Activated T-cell treated with anti-CD3 and anti-CD28 coated beads, Interleukin-2, amount 50 U/mL, for 1 hour (primary cell): Measurements from ENCODE around the gene RPL13A.

Source experiments
- DNase-seq: peaks from one replicate; pipeline ENCODE4 v3.0.0-alpha.2; 2020

RPL13A gene

DNA sequence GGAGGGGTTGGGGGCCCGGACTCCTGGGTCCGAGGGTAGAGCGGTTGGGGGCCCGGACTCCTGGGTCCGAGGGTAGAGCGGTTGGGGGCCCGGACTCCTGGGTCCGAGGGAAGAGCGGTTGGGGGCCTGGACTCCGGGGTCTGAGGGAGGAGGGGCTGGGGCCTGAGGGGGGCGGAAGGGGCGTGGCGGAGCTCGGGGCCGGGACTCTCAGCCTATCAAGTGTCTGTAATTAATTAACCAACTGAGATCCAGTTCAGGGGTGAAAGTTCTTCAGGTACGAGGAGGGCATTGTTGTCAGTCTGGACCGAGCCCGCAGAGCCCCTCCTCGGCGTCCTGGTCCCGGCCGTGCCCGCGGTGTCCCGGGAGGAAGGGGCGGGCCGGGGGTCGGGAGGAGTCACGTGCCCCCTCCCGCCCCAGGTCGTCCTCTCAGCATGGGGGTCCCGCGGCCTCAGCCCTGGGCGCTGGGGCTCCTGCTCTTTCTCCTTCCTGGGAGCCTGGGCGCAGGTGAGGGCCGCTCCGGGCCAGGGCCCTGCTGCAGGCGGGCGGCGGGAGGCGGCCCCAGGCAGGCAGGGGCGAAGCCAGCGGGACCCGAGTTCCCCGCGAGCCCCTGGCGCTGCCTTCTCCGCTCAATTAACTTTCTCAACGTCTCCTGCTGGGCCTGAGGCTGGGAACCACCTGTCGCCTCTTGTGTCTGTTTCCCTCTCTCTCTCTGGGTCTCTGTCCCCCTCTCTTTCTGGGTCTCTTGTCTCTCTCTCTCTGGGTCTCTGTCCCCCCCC, 25.8 kb downstream of the RPL13A start:
- DNase-seq: peak; percentile 44

DNA sequence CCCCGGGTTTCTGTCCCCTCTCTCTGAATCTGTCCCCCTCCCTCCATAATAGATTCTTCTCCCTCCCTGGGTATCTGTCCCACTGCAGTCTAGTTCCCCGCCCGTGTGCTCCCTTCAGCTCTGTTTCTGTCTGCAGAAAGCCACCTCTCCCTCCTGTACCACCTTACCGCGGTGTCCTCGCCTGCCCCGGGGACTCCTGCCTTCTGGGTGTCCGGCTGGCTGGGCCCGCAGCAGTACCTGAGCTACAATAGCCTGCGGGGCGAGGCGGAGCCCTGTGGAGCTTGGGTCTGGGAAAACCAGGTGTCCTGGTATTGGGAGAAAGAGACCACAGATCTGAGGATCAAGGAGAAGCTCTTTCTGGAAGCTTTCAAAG, 26.3 kb downstream of the RPL13A start:
- no peak for DNase-seq

DNA sequence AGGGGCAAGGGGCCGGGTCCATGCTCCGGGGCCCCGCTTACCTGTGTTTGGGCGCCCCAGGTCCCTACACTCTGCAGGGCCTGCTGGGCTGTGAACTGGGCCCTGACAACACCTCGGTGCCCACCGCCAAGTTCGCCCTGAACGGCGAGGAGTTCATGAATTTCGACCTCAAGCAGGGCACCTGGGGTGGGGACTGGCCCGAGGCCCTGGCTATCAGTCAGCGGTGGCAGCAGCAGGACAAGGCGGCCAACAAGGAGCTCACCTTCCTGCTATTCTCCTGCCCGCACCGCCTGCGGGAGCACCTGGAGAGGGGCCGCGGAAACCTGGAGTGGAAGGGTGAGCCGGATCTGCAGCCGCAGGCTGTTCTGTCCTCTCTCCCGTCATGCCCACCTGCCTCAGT, 26.7 kb downstream of the RPL13A start:
- no peak for DNase-seq

DNA sequence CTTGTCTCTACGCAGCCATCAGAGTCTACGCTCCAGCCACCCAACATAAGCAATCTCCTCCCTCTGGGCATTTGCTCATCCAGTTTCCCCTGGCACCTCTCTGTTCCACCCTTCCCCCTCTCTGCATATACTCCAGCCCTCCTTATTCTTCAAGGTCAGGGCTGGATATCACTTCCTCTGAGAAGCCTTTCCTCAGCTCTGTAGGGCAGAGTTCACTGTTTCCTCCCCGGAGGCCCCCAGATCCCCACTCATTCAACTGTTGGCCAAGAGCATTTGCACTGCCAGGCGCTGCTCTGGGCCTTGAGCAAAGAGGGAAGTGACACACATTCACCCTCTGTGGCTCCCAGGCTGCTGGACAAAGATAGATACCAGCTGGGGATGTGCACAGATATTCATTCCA, 28.4 kb downstream of the RPL13A start:
- DNase-seq: no peak

DNA sequence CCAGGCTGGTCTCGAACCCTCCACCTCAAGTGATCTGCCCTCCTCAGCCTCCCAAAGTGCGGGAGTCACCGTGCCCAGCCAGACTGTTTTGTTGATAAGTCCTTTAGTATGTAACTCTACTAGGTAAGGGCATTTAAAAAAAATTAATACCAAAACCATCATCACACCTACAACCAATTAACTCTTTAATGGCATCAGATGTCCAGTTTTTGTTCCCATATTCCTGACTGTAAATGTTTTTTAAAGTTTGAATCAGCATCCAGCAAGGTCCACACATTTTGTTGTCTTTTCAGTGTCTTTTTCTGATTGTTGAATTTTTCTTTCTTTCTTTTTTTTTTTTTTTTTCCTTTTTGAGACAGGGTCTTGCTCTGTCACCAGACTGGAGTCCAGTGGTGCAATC, 30.6 kb downstream of the RPL13A start:
- no peak for DNase-seq

DNA sequence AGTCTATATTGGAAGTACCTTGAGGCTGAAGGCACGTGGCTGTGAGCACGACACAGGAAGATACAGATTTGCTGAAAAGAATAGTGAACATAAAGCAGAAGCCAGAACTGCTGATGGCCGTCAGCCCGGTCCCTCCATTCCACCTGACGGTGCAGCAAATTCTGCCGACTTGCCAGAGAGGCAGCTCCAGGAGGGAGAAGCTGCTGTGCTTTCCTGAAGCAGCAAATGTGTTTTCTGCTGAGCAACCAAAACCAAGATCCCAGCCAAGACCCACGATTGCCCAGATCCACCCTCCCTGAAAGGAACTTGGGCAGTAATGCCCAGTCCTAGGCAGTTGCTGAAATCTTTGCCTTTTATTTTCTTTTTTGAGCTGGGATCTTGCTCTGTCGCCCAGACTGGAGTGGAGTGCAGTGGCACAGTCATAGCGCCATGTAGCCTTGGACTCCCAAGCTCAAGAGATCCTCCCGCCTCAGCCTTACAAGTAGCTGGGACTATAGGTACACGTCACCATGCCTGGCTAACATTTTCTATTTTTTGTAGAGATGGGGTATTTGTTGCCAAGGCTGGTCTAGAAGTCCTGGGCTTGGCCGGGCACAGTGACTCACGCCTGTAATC, 33.4 kb downstream of the RPL13A start:
- DNase-seq: no peak

DNA sequence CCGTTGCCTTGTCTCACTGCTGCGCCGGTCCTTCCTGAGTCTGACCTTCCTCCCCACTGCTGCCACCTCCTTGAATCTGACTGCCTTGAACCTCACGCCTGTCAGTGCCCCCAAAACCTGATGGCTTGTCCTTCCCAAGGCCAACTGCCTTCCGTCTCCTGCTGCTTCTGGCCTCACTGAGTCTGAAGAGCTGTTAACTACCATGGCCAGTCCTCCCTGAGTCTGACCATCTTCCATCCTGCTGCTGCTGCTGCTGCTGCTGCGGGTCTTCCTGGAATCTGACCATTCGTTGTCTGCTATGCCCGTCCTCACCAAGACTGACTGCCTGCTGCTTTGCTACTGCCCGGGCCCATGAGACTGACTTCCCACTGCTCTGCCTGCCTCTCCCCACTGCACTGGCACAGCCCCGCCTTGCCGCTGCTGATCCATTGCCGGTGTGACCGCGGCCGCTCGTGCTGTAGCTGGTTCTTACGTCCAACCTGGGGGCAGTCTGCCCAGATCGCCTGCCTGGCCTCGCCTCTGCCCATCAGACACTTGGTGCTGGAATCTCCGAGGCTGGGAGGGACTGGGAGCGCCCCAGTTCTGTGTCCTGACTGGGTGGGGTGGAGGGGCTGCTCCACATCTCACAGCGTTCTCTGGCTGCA, 37.5 kb downstream of the RPL13A start:
- no peak for DNase-seq

DNA sequence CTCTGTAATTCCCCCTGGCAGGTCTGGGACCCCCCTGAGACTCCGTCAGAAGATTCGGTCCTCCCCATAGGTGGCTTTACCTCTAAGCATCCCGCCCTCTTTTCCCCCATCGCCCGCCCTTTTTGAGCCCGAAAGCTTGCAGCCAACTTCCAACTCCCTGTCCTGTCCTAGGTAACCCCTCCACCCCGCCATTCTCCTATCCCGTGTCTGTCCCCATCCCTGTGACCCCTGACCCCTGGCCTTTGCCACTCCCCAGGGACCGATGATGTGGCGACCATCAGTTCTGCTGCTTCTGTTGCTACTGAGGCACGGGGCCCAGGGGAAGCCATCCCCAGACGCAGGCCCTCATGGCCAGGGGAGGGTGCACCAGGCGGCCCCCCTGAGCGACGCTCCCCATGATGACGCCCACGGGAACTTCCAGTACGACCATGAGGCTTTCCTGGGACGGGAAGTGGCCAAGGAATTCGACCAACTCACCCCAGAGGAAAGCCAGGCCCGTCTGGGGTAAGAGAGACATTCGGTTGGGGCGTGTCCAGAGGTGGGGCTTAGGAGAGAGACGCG, 40.9 kb downstream of the RPL13A start:
- no peak for DNase-seq

DNA sequence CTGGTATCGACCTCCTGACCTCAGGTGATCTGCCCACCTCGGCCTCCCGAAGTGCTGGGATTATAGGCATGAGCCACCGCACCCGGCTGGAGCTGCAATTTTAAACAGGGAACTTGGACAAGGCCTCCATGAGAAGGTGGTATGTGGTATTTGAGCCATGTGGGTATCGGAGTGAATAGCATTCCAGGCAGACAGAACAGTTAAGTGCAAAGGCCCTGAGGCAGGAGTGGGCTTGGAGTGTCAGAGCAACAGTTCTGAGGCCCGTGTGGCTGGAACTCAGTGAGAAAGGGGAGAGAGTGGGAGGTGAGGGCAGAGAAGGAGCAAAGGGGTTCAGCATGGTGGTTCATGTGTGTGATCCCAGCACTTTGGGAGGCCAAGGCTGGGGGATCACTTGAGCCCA, 43.3 kb downstream of the RPL13A start:
- DNase-seq: no peak

DNA sequence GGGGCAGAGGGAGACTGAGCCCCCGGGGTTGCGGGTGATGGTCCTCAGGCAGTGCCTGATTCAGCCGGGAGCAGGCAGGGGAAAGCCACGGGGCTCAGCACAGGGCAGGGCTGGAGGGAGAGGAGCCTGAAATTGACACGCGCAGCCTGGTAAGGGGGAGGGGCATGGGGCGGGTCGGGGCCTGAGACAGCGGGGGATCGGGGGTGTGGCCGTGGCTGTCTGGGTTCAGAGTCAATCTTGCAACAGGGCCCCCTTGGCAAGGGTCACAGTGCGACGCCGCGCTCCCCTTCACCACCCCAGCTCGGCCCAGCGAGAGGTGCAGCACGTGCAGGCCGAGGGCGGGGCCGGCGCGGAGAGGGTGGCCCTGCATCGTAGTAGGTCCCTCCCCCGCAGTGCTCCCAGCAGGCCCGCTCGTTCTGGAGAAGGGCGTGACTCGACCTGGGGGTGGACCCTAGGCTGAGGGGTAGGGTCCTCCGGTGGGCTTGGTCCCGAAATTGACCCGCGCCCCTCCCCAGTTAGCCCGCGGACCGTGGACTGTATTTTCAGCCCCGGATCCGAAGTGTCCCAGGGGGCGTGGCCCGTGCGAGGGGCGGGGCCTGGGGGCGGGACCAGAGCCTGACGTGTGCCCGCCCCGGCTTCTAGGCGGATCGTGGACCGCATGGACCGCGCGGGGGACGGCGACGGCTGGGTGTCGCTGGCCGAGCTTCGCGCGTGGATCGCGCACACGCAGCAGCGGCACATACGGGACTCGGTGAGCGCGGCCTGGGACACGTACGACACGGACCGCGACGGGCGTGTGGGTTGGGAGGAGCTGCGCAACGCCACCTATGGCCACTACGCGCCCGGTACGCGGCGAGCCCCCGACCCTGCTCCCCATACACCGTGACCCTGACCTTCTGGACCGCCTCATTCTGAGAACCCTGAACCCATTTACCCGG, 46.4 kb downstream of the RPL13A start:
- DNase-seq: peak; percentile 93

DNA sequence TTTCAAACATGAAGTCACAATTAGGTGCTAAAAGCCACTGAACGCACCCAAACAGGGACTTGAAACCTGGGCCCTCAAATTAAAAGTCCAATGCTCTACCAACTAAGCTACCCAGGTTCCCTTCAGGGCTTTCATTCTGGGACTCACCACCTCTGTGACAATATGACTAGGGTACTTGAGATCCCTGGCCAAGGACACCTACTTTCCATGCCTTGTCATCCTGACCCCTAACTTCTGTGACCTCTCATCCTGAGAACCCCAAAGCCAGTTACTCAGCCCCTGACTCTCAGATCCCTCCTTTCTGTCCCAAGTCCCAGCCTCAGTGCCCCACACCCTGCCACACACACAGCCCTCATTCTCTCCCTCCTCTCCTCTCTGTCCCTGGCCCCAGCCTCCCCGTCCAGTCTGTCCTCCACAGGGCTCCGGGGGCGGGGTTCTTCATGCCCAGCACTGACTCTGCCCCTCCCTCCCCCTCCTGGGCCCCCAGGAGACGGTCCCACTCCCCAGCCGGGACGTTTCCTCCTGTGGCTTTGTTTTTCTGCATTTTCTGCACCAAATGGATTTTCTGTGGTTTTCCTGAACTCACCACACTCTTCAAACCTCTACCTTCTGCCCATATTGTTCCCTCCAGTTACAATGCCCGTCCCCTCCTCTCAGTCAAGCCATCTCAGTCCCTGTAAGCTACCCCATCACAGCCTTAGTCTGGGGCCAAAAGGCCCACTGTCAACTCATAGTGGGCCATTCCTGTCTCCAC, 47.4 kb downstream of the RPL13A start:
- no peak for DNase-seq

DNA sequence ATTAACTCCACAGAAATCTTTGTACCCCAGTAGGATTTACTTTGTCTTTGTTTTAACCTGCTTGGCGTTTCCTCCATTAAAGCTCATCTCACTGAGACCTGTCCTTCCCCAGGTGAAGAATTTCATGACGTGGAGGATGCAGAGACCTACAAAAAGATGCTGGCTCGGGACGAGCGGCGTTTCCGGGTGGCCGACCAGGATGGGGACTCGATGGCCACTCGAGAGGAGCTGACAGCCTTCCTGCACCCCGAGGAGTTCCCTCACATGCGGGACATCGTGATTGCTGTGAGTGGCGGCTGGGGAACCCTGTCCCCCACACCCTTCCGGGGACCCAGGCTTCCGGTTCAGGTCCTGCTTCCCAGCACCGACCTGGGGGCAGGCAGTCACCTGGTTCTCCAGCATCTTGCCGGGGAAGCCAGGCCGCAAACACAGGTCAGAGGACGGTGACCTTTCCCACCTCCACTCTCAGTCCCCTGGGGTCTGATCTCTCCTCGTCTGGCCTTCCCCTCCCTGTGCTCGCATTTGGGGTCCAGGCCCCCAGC, 49.6 kb downstream of the RPL13A start:
- DNase-seq: no peak

DNA sequence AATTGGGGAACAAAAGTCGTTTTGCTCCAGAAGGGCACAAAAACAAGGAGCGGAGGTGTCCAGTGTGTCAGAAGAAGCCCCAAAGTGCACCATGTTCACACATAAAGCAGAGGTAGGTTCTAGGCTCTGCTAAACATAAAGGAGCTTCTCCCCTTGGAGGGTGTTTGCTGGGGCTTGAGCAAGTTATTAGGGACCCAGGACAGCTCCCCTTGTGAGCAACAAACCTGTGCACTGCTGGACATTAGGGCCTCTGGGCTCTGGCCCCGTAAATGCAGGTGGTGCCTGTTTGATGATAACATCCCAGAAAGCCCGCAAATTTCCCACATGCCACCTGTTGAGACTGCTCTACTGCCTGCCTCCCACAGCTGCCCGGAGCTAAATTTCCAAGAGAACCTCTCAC, 51.2 kb downstream of the RPL13A start:
- DNase-seq: no peak

DNA sequence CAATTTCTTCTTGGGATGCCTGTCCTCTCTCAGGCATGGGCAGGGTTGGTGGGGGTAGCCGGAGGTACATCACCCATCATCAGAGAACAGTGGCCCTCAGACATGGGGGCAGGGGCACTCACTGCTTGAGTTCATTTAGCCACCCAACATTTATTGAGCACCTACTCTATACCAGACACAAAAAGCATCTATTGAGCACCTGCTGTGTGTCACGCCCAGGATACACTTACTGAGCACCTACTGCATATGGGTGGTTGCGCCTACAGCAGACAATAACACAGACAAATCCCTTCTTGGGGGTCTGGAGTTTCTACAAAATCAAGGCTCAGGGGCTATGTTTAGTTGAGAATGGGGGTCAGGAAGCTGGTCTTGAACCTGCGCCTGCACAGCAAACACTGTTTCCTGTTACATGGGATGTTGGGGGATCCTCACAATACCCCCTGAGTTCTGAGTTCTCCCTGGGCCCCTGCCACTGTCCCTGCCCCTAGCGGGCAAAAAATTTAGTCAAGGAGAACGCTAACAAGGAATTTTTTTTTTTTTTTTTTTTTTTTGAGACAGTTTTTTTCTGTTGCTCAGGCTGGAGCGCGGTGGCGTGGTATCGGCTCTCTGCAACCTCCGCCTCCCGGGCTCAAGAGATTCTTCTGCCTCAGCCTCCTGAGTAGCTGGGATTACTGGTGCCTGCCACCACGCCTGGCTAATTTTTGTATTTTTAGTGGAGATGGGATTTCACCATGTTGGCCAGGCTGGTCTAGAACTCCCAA, 52.0 kb downstream of the RPL13A start:
- no peak for DNase-seq
